Measurements from ENCODE around the gene PNPO. TPM values are rescaled to one million over a fixed set of nuclear protein-coding genes. Genes with fewer than 3 reads are reported as not detected.

The PNPO gene
- total RNA-seq = 37.9 and 52.0 TPM in 2 replicates

GRCh38 chr17:47941246-47942095 is at the start of gene PNPO:
TSS of gene PNPO (plus strand) at chr17:47941571. CDS start at chr17:47941676, 105 bp downstream.

DNA sequence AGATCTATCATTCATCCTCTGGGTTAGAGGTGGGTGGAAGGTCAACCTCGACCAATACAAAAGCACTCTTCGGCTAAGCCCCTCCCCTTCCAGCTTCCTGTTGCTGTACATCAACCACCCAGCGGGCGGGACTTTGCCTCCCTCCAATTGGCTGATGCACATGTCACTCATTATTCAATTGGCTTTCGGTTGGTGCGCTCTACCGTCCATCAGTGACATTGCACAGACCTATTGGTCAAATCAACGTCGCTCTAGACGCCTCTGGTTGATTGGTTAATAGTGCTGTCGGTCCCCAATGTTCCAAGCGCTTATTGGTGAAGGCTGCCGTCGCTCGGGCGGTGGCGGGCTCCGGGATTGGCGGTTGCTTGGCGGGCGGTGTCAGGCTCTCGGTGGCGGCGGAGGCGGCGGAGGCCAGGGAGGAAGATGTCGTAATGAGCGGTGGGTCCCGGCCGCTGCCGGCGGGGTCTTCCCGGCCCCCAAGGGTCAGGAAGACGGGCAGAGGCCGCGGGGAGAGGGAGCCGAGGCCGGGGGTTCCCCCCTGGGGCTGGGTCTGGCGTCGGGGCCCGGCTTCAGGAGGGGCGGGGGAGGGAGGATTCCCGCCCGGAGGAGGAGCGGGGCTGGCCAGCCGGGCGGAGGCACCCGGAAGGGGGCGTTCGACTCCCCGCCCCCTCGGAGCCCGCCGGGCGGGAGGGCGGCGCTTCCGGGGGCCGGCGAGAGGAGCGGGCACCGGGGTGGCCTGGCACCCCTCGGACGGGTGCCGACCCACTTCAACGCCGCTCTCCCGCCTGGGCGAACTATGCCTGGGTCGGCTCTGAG is 45.3 kb upstream of the PNPO start, which contains the start of gene SP2:
Gene SP2, plus strand, starts transcription at position 381 of the 816 bp plus-strand sequence. Its CDS starts 51 bp downstream, at position 432.

GRCh38 chr17:47957591-47958490 is 16.5 kb downstream of the PNPO start, which contains the start of gene PRR15L:
TSS of gene PRR15L (minus strand) at chr17:47957883. CDS start at chr17:47953234, 4,649 bp downstream.

GRCh38 chr17:47970725-47971499 is 29.5 kb downstream of the PNPO start, which contains the start of gene CDK5RAP3:
TSS of gene CDK5RAP3 (plus strand) at chr17:47971113. CDS start at chr17:47971147, 34 bp downstream.

Other genes with a start within 250 kb of the PNPO start
- 9.3 and 12.9 TPM in 2 replicates for gene TBKBP1, start 247.4 kb upstream of the PNPO start, total RNA-seq
- 0.29 TPM in 1 of 2 replicates, not detected in the other for gene TBX21, start 208.3 kb upstream of the PNPO start, total RNA-seq
- 3.5 and 4.3 TPM in 2 replicates for gene OSBPL7, start 119.8 kb upstream of the PNPO start, total RNA-seq
- gene MRPL10, start 110.0 kb upstream of the PNPO start, total RNA-seq = 30.6 and 56.2 TPM in 2 replicates
- 0.22 and 0.29 TPM in 2 replicates for gene LRRC46, start 109.9 kb upstream of the PNPO start, total RNA-seq
- gene SCRN2, start 100.3 kb upstream of the PNPO start, total RNA-seq = 30.8 and 33.7 TPM in 2 replicates
- gene SP6, start 90.4 kb upstream of the PNPO start, total RNA-seq = 0.22 and 0.43 TPM in 2 replicates
- gene SP2, start 45.3 kb upstream of the PNPO start, total RNA-seq = 3.7 and 6.6 TPM in 2 replicates
- gene PRR15L, start 16.3 kb downstream of the PNPO start, total RNA-seq = not detected in 2 replicates
- gene CDK5RAP3, start 29.5 kb downstream of the PNPO start, total RNA-seq = 45.5 and 85.3 TPM in 2 replicates
- gene COPZ2, start 96.2 kb downstream of the PNPO start, total RNA-seq = 35.1 and 90.2 TPM in 2 replicates
- 107 and 420 TPM in 2 replicates for gene NFE2L1, start 106.8 kb downstream of the PNPO start, total RNA-seq
- 23.6 and 38.7 TPM in 2 replicates for gene CBX1, start 159.9 kb downstream of the PNPO start, total RNA-seq
- 10.1 and 14.3 TPM in 2 replicates for gene SNX11, start 166.2 kb downstream of the PNPO start, total RNA-seq

Measured in placental pericyte (primary cell).